ENCODE results near the gene FRY.

- TF ChIP-seq REST (IDR thresholded peaks at IDR 0.05) (no peak), CTCF (IDR thresholded peaks at IDR 0.05; ENCODE audit: low read depth, low read length, missing input control) (no peak), SP1 (IDR thresholded peaks at IDR 0.05) (no peak), RAD21 (IDR thresholded peaks at IDR 0.05) (no peak), FOXA1 (IDR thresholded peaks at IDR 0.05) (no peak), GABPA (IDR thresholded peaks at IDR 0.05 in 1 of 2, conservative IDR thresholded peaks at IDR 0.05 in 1 of 2) (no peak), YY1 (IDR thresholded peaks at IDR 0.05) (no peak), EGR1 (IDR thresholded peaks at IDR 0.05; ENCODE audit: low read depth in 2 of 2) (no peak), ATF3 (IDR thresholded peaks at IDR 0.05) (no peak)
Measured at GRCh38 chr13:32316501-32316900, 284.9 kb downstream of the FRY start.
